GM18517 (cell line): ENCODE results near the gene LENEP.

Experiments used
- ATAC-seq: cut with Tn5 transposase; IDR thresholded peaks from one replicate; pipeline ENCODE4 v1.9.1; 2021; ENCODE audit warnings: mild to moderate bottlenecking, moderate library complexity; ENCODE audit not compliant: unreplicated experiment

LENEP gene

GRCh38 chr1:154960446-154961136, 32.8 kb upstream of the LENEP start:
- ATAC-seq: no peak

DNA sequence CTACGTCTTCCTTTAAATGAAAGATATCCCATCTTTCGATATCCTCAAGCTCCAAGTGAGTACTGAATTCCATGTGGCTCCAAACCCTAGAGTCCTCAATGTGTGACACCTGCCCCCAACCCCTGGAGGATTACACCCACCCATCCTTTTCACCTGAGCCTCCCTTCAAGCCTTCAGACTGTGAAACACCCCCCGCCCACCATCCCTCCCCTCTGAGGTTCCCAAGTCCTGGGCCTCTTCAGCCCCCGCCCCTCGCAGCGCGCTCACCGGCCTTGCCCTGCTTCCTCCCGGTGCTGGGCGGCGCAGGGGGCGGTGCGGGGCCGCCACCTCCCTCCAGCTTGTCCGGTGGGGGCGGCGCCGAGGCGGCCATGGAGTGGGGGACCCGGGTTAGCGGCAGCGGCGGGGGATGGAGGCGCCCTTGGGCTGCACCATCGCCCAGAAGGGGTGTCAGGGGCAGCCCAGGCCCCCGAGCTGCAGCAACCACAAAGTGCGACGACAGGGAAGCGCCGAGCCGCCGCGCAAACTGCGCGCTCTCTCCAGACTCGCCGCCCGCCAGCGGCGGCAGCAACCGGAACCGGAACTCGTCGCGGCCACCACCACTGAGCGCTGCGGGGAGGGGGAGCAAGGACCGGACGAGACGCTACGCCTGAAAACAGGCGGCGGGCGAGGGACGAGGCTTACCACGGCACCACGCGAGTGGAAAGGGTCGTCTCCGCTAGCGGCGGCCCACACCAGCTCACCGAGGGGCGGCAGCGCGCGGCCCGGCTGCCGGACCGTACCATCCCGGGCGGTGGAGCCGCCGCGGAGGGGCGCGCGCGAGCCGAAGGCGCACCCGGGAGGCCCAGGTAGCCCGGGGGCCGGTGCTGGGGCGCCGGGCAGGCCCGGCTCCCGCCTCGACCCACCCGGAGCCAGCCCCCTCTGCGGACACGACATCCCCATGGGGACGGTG, 31.9 kb upstream of the LENEP start, which contains the start of gene PYGO2:
Gene PYGO2 (minus strand): TSS at position 576 of the 949 bp plus-strand sequence. CDS start 206 bp downstream, at position 370.
- ATAC-seq: peak; percentile 71

GRCh38 chr1:154962156-154962749, 31.1 kb upstream of the LENEP start:
- no peak for ATAC-seq

GRCh38 chr1:154962795-154963330, 30.5 kb upstream of the LENEP start:
- ATAC-seq: no peak

- ATAC-seq: no peak
These were observed 29.7 kb upstream of the LENEP start for GRCh38 chr1:154963643-154964042.

DNA sequence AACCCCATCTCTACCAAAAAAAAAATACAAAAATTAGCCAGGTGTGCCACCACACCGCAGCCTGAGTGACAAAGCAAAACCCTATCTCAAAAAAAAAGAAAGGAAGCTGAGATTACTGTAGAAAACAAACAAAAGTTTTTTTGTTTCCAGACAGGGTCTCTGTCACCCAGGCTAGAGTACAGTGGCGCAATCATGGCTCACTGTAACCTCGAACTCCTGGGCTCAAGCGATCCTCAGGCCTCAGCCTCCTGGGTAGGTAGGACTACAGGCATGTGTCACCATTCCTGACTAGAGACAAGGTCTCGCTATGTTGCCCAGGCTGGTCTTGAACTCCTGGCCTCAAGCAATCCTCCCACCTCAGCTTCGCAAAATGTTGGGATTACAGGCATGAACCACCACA, 29.0 kb upstream of the LENEP start:
- no peak for ATAC-seq

GRCh38 chr1:154966111-154966510, 27.3 kb upstream of the LENEP start:
- no peak for ATAC-seq

DNA sequence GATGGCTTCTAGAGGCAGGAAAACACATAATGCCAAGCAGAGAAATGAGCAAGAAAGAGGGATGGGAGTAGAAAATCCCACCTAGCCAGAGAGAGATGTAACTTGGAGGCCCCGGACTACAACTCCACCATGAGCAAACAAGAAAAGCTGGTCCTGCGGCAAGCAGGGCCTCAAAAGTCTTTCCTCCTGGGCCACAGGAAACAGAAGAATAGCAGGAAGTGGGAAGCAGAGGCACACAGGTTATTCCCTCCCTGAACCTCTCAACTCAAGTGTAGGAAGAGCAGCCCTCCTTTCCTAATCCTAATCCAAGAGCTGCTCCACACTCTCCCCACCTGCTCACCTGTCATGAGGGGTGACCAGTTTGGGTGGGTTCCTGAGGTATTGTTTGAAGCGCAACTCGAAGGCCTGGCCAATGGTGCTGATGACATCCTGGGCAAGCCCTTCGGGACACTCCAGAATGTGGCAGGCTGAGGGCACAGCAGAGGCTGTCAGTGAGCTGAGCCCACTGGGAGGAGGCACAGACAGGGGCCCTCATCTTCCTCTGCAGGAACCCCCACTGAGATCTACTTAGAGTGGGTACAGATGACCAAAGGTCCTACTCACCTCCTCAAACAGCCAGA, 25.9 kb upstream of the LENEP start:
- no peak for ATAC-seq

DNA sequence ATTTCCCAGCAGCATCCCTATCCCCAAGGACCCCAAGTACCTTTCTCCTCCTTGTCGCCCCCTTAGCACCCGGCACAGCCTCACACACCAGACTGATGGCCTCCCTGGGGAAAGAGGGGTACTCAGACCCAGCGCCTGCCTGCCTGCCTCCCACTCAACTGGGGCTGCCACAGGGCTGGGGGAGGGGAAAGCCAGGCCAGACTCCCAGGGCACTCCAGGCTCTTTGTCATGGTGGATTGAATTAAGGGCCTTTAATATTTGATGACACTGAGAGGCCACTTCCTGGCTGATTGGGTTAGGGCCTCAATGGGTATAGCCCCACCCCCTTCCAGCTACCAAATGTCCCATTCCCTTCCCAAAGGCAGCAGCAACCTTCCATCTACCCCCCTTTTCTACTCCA, 24.7 kb upstream of the LENEP start:
- ATAC-seq: no peak

DNA sequence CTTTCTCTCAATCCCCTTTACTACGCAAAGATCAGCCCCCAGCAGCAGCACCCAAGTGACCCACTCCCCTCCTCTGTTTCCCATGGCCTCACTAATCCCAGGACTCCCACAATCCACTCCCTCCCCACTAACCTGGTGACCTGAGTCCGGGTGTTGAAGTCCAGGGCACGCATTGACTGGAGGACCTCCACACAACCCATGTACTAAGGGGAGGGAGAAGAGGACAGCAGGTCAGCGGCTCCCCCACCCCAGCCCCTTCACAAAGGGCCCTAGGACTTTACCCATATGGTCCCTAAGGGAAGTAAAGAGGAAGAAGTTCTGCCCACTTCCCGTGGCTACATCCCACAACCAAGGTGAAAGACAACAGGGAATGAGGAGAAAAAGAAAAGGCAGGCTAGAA, 24.1 kb upstream of the LENEP start:
- ATAC-seq: no peak

- ATAC-seq: no peak
These were observed 23.4 kb upstream of the LENEP start for GRCh38 chr1:154969860-154970452.

DNA sequence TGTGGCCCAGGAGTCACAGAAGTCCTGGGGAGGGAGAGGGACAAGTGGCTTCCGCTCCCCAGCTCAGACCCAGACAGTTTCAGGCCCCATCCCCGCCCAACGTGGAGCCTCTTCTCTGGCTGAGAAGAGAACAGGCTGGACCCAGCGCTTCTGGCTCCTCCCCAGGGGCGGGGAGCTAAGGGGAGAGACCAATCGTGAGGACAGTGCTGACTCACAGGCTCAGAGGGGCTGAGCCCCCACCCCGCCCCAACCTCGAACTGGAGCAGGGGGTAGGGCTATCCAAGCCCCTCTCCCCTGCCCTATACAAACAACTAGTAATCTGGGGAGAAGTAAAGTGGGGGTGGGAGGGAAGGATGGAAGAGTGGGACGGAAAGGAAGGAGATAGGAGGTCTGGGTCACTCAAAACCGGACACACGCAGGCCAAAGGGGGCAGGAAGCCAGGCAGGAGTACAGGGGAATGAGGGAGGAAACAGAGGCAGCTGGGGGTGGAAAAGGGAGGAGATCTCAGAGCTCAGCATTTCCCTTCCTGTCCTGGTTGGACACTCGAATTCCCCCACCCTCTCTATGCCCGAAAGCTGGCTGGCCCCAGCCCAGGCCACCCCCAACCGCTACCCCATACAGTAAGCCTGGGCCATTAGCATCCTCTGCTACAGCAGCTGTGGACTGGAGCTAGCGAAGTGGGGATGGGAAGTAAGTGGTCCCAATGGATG, 22.6 kb upstream of the LENEP start, which contains the start of gene SHC1:
Gene SHC1 (minus strand): TSS at position 117 of the 710 bp plus-strand sequence. CDS start 221 bp downstream, outside the sequence.
- no peak for ATAC-seq

GRCh38 chr1:154971341-154971998, 21.9 kb upstream of the LENEP start:
- ATAC-seq: no peak

DNA sequence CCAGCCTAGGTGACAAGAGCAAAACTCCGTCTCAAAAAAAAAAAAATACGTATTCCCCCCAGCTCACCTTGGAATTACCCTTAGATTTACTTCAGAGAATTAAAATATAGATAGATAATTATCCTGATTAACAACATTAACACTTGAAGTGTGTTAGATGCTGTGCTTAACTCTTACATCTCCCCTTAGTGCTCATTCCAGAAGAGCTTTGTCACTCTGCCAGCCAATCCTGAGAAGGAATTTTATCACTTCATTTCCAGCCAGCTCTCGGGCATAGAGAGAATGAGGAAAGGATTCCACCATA, 21.2 kb upstream of the LENEP start:
- no peak for ATAC-seq

DNA sequence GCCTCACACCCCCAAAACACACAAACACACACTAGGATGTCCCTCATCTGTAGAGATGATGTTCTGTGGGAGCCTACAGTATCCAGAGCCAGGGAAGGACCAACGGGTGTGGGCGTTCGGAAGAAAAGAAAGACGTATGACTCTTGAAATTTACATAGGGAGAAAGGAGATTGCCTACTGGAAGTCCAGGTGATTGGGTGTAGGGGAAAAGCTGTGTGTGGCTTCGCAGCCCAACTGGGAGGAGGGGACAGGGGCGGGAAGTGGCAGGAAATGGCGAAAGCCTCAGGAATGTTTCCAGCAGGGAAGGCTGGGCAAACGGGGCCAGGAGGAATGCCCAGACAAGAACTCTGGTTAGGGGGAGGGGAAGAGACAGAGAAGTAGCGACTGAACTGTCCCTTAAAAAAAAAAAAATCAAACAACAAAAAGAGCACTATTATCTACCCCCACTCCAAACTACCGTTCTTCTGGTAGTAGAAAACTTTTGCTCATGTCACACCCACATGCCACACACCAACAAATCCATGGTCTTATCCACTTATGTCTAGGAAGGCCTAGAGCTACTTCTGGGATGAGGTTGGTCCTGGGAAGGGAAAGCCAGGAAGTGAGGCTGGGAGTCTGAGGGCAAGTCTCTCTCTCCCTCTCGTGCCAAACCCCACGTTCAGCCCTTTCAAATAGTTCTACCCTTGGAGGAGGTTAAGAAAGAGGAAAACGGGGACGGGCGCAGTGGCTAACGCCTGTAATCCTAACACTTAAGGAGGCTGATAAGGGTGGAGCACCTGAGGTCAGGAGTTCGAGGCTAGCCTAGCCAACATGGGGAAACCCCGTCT, 20.7 kb upstream of the LENEP start:
- no peak for ATAC-seq

GRCh38 chr1:154973344-154974101, 19.9 kb upstream of the LENEP start:
- ATAC-seq: no peak

GRCh38 chr1:154974102-154974807, 19.1 kb upstream of the LENEP start, which contains the start of gene CKS1B:
Gene CKS1B (plus strand): TSS chr1:154974681. CDS start chr1:154974746, 65 bp downstream.
- ATAC-seq: peak; percentile 73
